Prostate gland (tissue), 2 donors: ENCODE data around the gene FOXG1. TPM values are rescaled to one million over a fixed set of nuclear protein-coding genes. Genes with fewer than 3 reads are reported as not detected.

Experiments
- DNase-seq: peaks from one replicate; pipeline ENCODE4 v3.0.0-alpha.2; 2019; ENCODE audit warnings: low spot score
- H3K27ac ChIP-seq, 2 donors: fragments of 200-600 bp; sonication (generic); 2 replicates each; pipeline ENCODE4 v1.5.1; 2017 to 2019
- H3K27me3 ChIP-seq: fragments of 200-600 bp; sonication (generic); replicated peaks from 2 replicates; pipeline ENCODE4 v1.5.1; 2019; ENCODE audit not compliant: insufficient read depth
- H3K36me3 ChIP-seq, 2 donors: fragments of 200-600 bp; sonication (generic); 1 replicate in 1 of 2; 2 replicates in 1 of 2; pipeline versions ENCODE4 v1.5.1 to v1.8.1; 2017 to 2019
- H3K4me1 ChIP-seq: fragments of 200-600 bp; sonication (generic); replicated peaks from 2 replicates; pipeline ENCODE4 v1.5.1; 2019
- H3K4me3 ChIP-seq, 2 donors: fragments of 200-600 bp; sonication (generic); 2 replicates each; pipeline ENCODE4 v1.5.1; 2017 to 2019
- H3K9me3 ChIP-seq: fragments of 200-600 bp; sonication (generic); 2 replicates; pipeline ENCODE4 v1.5.1; 2017
- POLR2A ChIP-seq: fragments of 450-650 bp; IDR thresholded peaks from one replicate; pipeline ENCODE4 v1.6.1; 2016; ENCODE audit warnings: antibody characterized with exemption, mild to moderate bottlenecking
- POLR2AphosphoS5 ChIP-seq: sonication (generic); formaldehyde crosslinking; IDR thresholded peaks from one replicate; pipeline ENCODE4 v1.6.1; 2017; ENCODE audit warnings: antibody characterized with exemption
- WGBS: methylation state at CpG from one replicate; pipeline ENCODE4 v1.1.5; 2018; 5-methylcytosine and 5-hydroxymethylcytosine counted together
- intact Hi-C: fragments of 100-400 bp; cut with DNase I; formaldehyde crosslinking; loops from one replicate; pipeline ENCODE4 v1.14.2; 2022
- total RNA-seq, 2 donors: library from RNA; depleted of rRNA; stranded (reverse); fragments of >200 nt; gene quantifications; one replicate each; pipeline ENCODE4 v1.1.0, GENCODE V29; 2016
- TF ChIP-seq, protein P1 (sequence below), 4 experiments: fragments of 200-600 bp in 2 of 4; fragments of 450-650 bp in 2 of 4; sonication (generic) in 2 of 4; IDR thresholded peaks; 1 replicate in 3 of 4; 2 replicates in 1 of 4; pipeline ENCODE4 v1.5.1; 2016 to 2019; ENCODE audit warnings: antibody characterized with exemption in 4 of 4, mild to moderate bottlenecking in 2 of 4, moderate library complexity in 2 of 4

FOXG1 gene
- total RNA-seq, 2 donors from 2014 or later: 1.6 TPM; not detected in 1

DNA sequence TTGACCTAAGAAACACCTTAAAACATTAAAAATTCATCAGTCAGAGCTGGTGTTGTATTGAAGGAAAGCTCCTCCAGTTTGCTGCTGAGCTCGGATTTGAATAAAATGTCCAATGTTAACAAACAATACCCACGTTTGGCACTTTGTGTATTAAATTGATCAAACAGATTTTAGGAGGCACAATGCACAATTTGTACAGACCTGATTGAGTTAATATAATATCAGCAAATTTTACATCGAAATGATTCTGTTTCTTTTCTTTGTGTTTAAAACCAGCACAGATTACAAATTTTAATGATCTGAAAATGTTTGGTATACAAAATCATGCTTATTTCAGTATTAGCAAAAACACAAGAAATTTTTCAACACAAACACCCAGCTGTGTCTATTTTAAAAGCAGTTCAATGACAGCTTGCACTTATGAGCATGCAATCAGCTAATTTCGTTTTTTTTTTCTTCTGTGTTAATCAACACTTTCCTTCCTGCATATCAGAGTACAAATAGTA lies 2.8 kb upstream of the FOXG1 start:
- 9% methylated on average over 4 of the region's 4 CpGs for WGBS
- no peak overlapping the region for H3K27ac ChIP-seq

DNA sequence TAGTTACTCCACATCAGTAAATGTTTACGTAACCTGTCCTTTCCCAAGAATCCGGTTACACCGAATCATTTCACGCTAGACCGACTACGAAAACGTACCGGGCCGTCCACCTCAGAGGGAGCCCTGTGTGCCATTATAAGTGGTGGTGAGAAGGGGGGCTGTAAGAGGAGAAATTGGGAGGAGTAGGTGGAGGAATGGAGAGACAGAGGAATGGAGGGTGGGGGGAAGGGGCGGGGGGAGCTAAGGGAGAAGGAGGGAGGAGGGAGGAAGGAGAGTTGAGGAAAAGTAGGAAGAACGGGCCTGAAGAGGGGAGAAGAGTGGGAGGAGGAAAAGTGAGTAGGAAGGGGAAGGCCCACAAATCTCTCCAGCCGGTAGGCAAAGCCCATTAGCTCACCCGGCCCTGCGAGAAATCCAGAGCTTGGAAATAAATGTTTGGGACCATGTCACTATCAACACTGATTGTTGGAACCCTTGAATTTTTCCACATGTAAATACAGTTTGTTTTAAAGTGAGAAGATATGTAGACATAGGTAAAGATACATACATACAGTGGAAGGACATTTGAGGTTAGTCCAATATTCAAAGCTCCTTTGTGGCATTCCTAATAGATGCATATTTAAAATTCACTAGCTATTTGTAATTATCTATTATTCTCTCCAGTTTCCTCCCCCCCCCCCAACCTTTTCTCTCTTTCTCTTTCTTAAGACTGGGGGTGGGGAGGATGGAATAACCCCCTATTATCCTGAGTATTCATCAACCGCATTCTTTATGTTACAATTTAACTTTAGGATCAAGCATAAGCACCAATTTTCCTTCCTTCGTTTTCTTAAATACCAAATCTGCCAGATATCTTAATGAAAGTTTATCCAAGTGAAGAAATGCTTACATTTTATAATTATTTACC lies 2.1 kb upstream of the FOXG1 start:
- intact Hi-C loops: no loop called here
- no peak for DNase-seq
- TF ChIP-seq POLR2A (no peak), POLR2AphosphoS5 (no peak)
- TF ChIP-seq, protein P1, sequence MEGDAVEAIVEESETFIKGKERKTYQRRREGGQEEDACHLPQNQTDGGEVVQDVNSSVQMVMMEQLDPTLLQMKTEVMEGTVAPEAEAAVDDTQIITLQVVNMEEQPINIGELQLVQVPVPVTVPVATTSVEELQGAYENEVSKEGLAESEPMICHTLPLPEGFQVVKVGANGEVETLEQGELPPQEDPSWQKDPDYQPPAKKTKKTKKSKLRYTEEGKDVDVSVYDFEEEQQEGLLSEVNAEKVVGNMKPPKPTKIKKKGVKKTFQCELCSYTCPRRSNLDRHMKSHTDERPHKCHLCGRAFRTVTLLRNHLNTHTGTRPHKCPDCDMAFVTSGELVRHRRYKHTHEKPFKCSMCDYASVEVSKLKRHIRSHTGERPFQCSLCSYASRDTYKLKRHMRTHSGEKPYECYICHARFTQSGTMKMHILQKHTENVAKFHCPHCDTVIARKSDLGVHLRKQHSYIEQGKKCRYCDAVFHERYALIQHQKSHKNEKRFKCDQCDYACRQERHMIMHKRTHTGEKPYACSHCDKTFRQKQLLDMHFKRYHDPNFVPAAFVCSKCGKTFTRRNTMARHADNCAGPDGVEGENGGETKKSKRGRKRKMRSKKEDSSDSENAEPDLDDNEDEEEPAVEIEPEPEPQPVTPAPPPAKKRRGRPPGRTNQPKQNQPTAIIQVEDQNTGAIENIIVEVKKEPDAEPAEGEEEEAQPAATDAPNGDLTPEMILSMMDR (IDR thresholded peaks at IDR 0.05): no peak
- H3K27ac ChIP-seq: no peak overlapping the region
- H3K4me1 ChIP-seq: no peaks in the 10 kb centered on the region
- H3K36me3 ChIP-seq: no peaks in the 10 kb centered on the region
- H3K4me3 ChIP-seq: no peak overlapping the region
- H3K27me3 ChIP-seq: peaks cover 47% of the 10 kb centered on the region
- H3K9me3 ChIP-seq: no peaks in the 10 kb centered on the region
- WGBS: 17% methylated on average over 16 of the region's 16 CpGs

More for the DNA sequence above, 2.8 kb upstream of the FOXG1 start:
- Histone ChIP-seq H3K27me3 (peaks cover 46% of the 10 kb centered on the region), H3K4me3 (no peak overlapping the region), H3K9me3 (no peaks in the 10 kb centered on the region), H3K36me3 (no peaks in the 10 kb centered on the region), H3K4me1 (no peaks in the 10 kb centered on the region)
- no peak for DNase-seq
- intact Hi-C loops: no loop called here
- TF ChIP-seq, protein P1 (IDR thresholded peaks at IDR 0.05): no peak
- TF ChIP-seq POLR2AphosphoS5 (no peak), POLR2A (no peak)

DNA sequence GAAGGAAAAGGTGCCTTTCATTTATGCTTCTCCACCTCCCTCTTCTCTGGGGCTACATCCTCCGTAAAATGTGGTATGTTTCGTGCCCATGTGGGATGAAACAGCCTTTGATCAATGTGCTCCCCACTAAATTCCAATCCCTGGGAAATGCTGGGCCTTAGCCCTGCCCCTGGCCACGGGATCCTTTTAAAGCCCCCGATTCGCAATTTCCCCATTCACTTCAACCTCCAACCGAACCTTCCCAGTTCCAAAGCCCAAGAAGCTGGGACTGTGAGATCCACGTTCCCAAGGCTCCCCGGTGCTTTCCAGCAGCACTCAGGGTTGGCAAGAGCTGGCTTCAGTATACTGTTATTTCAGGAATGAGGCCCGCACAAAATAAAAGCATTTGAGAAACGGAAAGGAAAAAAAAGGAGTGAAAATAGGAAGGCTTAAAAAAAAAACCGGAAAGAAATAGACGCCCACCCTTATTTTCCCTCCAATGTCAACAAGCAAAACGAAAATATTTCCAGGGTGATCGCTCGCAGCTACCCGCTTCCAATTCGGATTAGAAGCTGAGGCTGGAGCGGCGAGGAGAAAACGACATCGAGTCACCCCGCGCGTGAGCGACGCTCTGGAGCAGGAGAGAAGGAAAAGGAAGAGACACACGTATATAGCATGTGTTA lies 1.3 kb upstream of the FOXG1 start:
- 14% methylated on average over 27 of the region's 27 CpGs for WGBS
- H3K36me3 ChIP-seq: no peaks in the 10 kb centered on the region
- TF ChIP-seq POLR2AphosphoS5 (no peak), POLR2A (no peak)
- TF ChIP-seq, protein P1 (IDR thresholded peaks at IDR 0.05): no peak
- H3K27ac ChIP-seq: no peak overlapping the region
- intact Hi-C loops: no loop called here
- no peaks in the 10 kb centered on the region for H3K9me3 ChIP-seq
- no peak overlapping the region for H3K4me3 ChIP-seq
- DNase-seq: no peak
- H3K4me1 ChIP-seq: no peaks in the 10 kb centered on the region
- H3K27me3 ChIP-seq: peaks cover 41% of the 10 kb centered on the region

DNA sequence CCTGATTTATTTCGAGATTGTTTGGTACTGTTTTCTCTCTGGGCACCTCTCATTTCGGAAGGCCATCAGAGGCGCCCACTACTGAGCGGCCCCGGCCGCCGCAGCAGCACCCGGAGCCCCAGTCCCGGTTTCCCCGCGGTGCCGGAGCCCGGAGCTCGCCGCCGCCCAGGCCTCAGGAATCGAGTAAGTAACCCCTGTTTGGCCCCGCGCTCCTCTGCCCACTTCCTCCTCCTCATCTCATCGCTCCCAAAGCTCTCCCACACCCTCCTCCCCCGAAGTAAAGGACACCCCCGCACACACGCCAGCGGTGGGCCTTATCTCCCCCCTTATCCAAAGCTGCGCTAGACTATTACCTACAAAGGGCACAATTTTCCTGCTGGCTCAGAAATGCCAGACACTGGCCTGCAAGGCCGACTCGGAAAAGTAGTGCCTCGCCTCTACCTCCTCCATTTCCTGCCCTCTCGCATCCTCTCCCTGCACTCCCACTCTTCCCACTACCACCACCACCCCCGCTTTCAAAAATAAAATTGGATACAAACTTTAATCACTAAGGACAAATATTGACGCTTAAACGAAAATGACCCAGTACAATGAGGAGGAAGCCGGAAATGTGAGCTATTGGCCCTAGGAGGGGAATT lies 637 bp upstream of the FOXG1 start:
- no peaks in the 10 kb centered on the region for H3K4me1 ChIP-seq
- intact Hi-C loops: no loop called here
- TF ChIP-seq POLR2AphosphoS5: no peak
- no peak for TF ChIP-seq POLR2A
- TF ChIP-seq, protein P1 (IDR thresholded peaks at IDR 0.05): no peak
- H3K4me3 ChIP-seq: peak overlapping the region in 1 of 2 donors; percentile 10
- no peak for DNase-seq
- peaks cover 41% of the 10 kb centered on the region for H3K27me3 ChIP-seq
- no peaks in the 10 kb centered on the region for H3K36me3 ChIP-seq
- H3K27ac ChIP-seq: no peak overlapping the region
- 3% methylated on average over 33 of the region's 33 CpGs for WGBS
- no peaks in the 10 kb centered on the region for H3K9me3 ChIP-seq
